ENCODE results near the gene TUT1. TPM values are rescaled to one million over a fixed set of nuclear protein-coding genes. Genes with fewer than 3 reads are reported as not detected.

The TUT1 gene
- total RNA-seq, 4 donors from 2014 or later, result 13.7 to 20.0 (median 16.1) TPM

DNA sequence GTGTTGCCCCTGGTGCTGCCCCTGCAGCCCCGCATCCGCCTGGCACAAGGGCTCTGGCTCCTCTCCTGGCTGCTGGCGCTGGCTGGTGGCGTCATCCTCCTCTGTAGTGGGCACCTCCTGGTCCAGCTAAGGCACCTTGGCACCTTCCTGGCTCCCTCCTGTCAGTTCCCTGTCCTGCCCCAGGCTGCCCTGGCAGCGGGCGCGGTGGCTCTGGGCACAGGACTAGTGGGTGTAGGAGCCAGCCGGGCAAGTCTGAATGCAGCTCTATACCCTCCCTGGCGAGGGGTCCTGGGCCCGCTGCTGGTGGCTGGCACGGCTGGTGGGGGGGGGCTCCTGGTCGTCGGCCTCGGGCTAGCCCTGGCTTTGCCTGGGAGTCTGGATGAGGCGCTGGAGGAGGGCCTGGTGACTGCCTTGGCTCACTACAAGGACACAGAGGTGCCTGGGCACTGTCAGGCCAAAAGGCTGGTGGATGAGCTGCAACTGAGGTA lies 22.0 kb upstream of the TUT1 start:
- Histone ChIP-seq H3K27ac (peak overlapping the region; percentile 36 to 95 (median 87)), H3K27me3 (no peaks in the 10 kb centered on the region), H3K9me3 (no peaks in the 10 kb centered on the region), H3K36me3 (peaks cover 2 to 8% of the 10 kb centered on the region in 2 donors), H3K4me3 (replicated peaks in 1 of 3) (no peak overlapping the region), H3K4me1 (peaks cover 10 to 21% of the 10 kb centered on the region in 2 donors)
- no peak for DNase-seq
- WGBS, 2 donors, result 39% methylated on average over 3 of the region's 15 CpGs; no CpG with 5 or more reads in 1 of the 2 donors
- intact Hi-C loops (cut with DNase I), result no loop called here
- TF ChIP-seq, protein P1, sequence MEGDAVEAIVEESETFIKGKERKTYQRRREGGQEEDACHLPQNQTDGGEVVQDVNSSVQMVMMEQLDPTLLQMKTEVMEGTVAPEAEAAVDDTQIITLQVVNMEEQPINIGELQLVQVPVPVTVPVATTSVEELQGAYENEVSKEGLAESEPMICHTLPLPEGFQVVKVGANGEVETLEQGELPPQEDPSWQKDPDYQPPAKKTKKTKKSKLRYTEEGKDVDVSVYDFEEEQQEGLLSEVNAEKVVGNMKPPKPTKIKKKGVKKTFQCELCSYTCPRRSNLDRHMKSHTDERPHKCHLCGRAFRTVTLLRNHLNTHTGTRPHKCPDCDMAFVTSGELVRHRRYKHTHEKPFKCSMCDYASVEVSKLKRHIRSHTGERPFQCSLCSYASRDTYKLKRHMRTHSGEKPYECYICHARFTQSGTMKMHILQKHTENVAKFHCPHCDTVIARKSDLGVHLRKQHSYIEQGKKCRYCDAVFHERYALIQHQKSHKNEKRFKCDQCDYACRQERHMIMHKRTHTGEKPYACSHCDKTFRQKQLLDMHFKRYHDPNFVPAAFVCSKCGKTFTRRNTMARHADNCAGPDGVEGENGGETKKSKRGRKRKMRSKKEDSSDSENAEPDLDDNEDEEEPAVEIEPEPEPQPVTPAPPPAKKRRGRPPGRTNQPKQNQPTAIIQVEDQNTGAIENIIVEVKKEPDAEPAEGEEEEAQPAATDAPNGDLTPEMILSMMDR (IDR thresholded peaks at IDR 0.05), result no peak
- no peak for TF ChIP-seq POLR2A (IDR thresholded peaks at IDR 0.05)

GRCh38 chr11:62612366-62613290 lies 21.3 kb upstream of the TUT1 start, which contains the start of the genes EML3 and ROM1:
Gene EML3 (minus strand): TSS chr11:62612775. CDS start chr11:62612457, 318 bp downstream.
Gene ROM1 (plus strand): TSS chr11:62613257. CDS start chr11:62613282, 25 bp downstream.
- H3K4me3 ChIP-seq (replicated peaks in 1 of 3), result peak within 1 kb of the TSS; percentile 13 to 65 (median 55)
- H3K27ac ChIP-seq, result peak within 1 kb of the TSS; percentile 87 to 96 (median 95)
- no peaks in the 10 kb centered on the region for H3K9me3 ChIP-seq
- peak; percentile 88 to 91 for DNase-seq
- H3K27me3 ChIP-seq, result no peaks in the 10 kb centered on the region
- H3K36me3 ChIP-seq, result peaks cover 4 to 8% of the 10 kb centered on the region in 2 donors
- no peak for TF ChIP-seq POLR2A (IDR thresholded peaks at IDR 0.05)
- TF ChIP-seq, protein P1 (IDR thresholded peaks at IDR 0.05), result peak; percentile 22 to 96 (median 89)
- H3K4me1 ChIP-seq, result peaks cover 10 to 21% of the 10 kb centered on the region in 2 donors
- intact Hi-C loops (cut with DNase I), result no loop called here
- WGBS, 2 donors, result 0 to 9% methylated on average over 1 to 23 of the region's 91 CpGs

GRCh38 chr11:62611705-62612365 lies 20.5 kb upstream of the TUT1 start:
- Histone ChIP-seq H3K9me3 (no peaks in the 10 kb centered on the region), H3K4me3 (replicated peaks in 1 of 3) (peak overlapping the region; percentile 13 to 65 (median 55)), H3K36me3 (peaks cover 1 to 4% of the 10 kb centered on the region in 2 donors), H3K27me3 (no peaks in the 10 kb centered on the region), H3K4me1 (peaks cover 10 to 21% of the 10 kb centered on the region in 2 donors), H3K27ac (peak overlapping the region; percentile 87 to 96 (median 95))
- intact Hi-C loops (cut with DNase I), result no loop called here
- DNase-seq, result peak; percentile 67 to 72
- TF ChIP-seq POLR2A (IDR thresholded peaks at IDR 0.05), result no peak
- TF ChIP-seq, protein P1 (IDR thresholded peaks at IDR 0.05), result no peak
- WGBS, 2 donors, result 0 to 1% methylated on average over 27 to 34 of the region's 34 CpGs

DNA sequence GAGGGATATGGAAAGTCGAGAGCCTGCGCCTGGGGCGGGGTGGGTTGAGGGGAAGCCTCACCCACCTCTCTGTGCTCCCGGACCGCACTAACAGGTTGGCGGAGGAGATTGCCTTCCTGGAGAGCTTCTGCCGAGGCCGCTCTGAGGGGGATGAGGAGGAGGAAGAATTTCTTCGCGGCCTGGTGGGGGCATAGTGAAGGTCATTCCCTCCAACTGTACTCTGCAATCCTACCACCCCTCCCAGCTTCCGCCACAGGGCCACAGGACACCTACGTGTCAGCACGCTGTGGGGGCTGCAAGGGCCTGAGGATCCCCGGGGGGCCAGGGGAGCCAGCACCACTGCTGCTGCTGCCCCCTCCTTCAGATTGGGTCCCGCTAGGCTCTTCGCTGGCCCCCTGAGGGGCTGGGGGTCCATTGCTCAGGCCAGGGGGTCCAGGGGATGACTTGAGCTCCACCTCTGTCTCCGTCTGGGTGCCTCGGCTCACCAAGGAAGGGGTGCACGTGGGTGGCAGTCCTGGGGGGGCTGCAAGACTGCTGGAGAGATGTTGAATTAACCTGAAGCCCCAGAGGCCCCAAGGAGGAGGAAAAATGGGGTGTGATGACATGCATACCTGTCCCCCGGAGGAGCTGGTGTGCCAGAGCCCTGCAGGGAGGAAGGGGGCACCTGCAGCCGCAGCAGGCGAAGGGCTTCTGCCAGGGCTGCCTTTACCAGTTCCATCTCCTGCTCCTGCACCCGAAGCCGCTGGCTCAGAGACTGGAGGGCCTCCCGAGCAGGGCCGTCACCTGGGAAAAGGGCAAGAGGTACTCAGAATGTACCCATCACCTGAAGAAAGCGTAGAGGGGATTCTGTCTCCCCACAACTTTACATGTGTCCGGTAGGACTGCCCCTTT lies 19.7 kb upstream of the TUT1 start:
- TF ChIP-seq, protein P1 (IDR thresholded peaks at IDR 0.05), result no peak
- no peak for TF ChIP-seq POLR2A (IDR thresholded peaks at IDR 0.05)
- H3K27ac ChIP-seq, result peak overlapping the region; percentile 87 to 96 (median 95)

More for the DNA sequence above, 19.7 kb upstream of the TUT1 start:
- H3K4me3 ChIP-seq (replicated peaks in 1 of 3), result peak overlapping the region in 2 of 3 donors; percentile 13 to 55
- WGBS, 2 donors, result 63 to 67% methylated on average over 21 to 25 of the region's 28 CpGs
- DNase-seq, result no peak
- peaks cover 10 to 21% of the 10 kb centered on the region in 2 donors for H3K4me1 ChIP-seq
- intact Hi-C loops (cut with DNase I), result no loop called here
- H3K36me3 ChIP-seq, result peaks cover 0 to 4% of the 10 kb centered on the region in 2 donors
- H3K27me3 ChIP-seq, result no peaks in the 10 kb centered on the region
- no peaks in the 10 kb centered on the region for H3K9me3 ChIP-seq

Measured in thyroid gland (tissue), 4 donors.